Astrocyte of the spinal cord (primary cell): Measurements from ENCODE around the gene TIMM17B.

ENCODE experiments used
- DNase-seq: peaks from one replicate; pipeline ENCODE4 v3.0.0; 2011; ENCODE audit warnings: low read depth, low spot score
- H3K4me3 ChIP-seq: 2 replicates; pipeline ENCODE4 v1.5.1; 2011; ENCODE audit warnings: low read depth, mild to moderate bottlenecking, low read length, moderate library complexity
- in situ Hi-C: cut with HindIII; loops from 2 replicates; pipeline ENCODE4 v1.10.0; 2017; ENCODE audit warnings: low sequenced_read_pairs
- TF ChIP-seq, protein P1 (sequence below): IDR thresholded peaks from 2 replicates; pipeline ENCODE4 v1.5.1; 2012; ENCODE audit warnings: low read depth, mild to moderate bottlenecking, low read length, inconsistent platforms

TIMM17B gene

GRCh38 chrX:48927123-48927522 is 29.6 kb upstream of the TIMM17B start:
- in situ Hi-C loops = no loop called here
- DNase-seq = no peak
- H3K4me3 ChIP-seq = no peak overlapping the region
- TF ChIP-seq, protein P1, sequence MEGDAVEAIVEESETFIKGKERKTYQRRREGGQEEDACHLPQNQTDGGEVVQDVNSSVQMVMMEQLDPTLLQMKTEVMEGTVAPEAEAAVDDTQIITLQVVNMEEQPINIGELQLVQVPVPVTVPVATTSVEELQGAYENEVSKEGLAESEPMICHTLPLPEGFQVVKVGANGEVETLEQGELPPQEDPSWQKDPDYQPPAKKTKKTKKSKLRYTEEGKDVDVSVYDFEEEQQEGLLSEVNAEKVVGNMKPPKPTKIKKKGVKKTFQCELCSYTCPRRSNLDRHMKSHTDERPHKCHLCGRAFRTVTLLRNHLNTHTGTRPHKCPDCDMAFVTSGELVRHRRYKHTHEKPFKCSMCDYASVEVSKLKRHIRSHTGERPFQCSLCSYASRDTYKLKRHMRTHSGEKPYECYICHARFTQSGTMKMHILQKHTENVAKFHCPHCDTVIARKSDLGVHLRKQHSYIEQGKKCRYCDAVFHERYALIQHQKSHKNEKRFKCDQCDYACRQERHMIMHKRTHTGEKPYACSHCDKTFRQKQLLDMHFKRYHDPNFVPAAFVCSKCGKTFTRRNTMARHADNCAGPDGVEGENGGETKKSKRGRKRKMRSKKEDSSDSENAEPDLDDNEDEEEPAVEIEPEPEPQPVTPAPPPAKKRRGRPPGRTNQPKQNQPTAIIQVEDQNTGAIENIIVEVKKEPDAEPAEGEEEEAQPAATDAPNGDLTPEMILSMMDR = no peak

DNA sequence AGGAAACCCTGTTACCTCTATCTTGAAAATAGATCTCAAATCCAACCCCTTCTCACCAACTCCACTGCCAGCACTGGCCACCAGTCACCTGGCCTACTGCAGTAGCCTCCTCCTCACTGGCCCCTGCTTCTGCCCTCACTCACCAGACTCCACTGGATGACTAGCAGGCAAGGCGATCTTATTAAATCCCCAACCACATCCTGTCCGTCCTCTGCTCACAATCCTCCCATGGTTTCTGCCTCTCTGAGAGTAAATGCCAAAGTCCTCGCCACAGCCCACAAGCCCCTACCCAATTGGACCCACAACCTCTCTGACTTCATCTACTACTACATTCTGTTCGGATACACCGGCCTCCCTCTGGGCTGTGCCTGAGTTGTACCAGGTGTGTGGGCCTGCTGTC is 26.7 kb upstream of the TIMM17B start:
- TF ChIP-seq, protein P1 = no peak
- no peak overlapping the region for H3K4me3 ChIP-seq
- no peak for DNase-seq
- in situ Hi-C loops = no loop called here

GRCh38 chrX:48923771-48924170 is 26.2 kb upstream of the TIMM17B start:
- no peak for DNase-seq
- TF ChIP-seq, protein P1 = no peak
- in situ Hi-C loops = no loop called here
- H3K4me3 ChIP-seq = no peak overlapping the region

DNA sequence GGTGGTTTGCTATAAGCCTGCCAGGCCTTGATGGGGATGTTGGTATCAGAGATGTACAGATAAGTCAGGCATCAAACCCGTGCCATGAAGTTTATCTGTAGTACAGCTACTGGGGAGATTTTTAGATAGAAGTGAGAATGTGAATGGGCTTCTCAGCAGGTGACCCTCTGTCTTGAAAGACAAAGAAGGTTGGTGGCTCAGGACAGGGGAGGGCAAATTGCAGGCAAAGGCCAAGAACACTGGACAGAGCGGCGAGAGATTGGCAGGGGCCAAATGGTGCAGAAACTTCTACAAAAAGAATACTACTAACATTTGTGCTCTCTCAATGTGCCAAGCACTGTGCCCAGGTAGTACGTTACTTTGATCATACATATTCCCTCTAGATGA is 23.1 kb upstream of the TIMM17B start:
- no peak overlapping the region for H3K4me3 ChIP-seq
- DNase-seq = no peak
- TF ChIP-seq, protein P1 = no peak
- in situ Hi-C loops = no loop called here

DNA sequence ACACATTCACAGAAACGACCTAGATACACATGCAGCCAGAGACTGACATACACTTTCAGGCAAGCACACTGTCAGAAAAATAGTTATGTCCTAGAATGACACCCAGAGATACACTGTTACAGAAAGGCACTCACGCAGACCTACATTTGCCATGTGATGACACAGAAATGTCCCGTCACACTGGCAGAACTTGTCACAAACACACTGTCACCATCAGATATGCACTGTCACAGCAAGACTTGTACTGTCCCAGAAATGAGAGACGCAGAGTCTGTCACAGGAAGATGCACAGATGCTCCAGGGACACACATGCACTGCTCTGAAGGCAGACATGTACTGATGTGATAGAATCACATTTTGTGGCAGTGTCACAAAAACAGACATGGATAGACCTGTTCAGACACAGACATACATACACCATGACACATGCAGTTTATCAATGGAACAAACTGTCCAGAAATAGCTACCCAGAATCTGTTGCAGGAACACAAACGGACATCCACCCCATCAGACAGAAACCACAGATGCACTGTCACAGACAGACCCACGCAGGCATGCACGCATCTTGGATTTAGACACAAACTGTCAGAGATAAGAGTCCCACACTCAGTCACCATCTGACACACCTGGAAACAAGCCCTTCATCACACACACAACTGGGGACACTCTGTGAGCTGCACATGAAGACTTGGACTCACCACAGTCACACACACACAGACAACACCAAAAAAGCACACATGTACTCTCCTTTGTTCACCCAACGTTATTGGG is 22.6 kb upstream of the TIMM17B start:
- TF ChIP-seq, protein P1 = no peak
- no peak for DNase-seq
- no peak overlapping the region for H3K4me3 ChIP-seq
- in situ Hi-C loops = no loop called here

DNA sequence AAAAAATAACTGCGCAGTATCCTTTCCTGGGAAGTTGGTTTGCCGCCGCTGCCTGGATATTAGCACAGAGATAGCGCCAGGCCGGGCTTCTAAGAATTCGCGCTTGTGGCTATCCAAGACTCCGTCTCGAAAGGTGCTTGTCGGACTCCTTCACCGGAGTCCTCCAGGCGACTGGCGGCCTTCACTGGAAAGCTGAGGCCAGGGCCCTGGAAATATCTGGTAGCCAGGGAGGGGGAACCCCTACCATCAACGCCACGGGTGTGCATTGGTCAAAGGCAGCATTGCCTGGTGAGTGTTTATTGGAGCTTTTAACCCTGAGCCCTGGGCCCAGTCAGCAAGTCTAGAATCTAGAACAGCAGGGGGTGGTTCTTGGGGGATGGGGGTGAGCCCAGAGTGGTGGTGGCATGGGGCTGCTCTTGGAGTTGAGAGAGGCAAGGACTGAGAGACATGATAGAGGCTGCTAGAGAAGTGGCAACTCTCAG is 21.8 kb upstream of the TIMM17B start:
- in situ Hi-C loops = no loop called here
- peak overlapping the region; percentile 57 for H3K4me3 ChIP-seq
- TF ChIP-seq, protein P1 = no peak
- DNase-seq = no peak
